Lower leg skin (tissue), 4 donors: ENCODE results near the gene PARP11. TPM values are rescaled to one million over a fixed set of nuclear protein-coding genes. Genes with fewer than 3 reads are reported as not detected.

Experiments
- DNase-seq, 2 donors: peaks; one replicate each; pipeline ENCODE4 v3.0.0-alpha.2; 2019; ENCODE audit warnings: low spot score in 2 of 2
- H3K4me3 ChIP-seq: fragments of 200-600 bp; sonication (generic); 2 replicates; pipeline ENCODE4 v1.5.1; 2017; ENCODE audit warnings: mild to moderate bottlenecking, low read depth; ENCODE audit not compliant: poor library complexity, severe bottlenecking
- POLR2A ChIP-seq, 2 donors: fragments of 450-650 bp; IDR thresholded peaks; one replicate each; pipeline ENCODE4 v1.6.1; 2016 to 2017; ENCODE audit warnings: antibody characterized with exemption in 2 of 2, mild to moderate bottlenecking in 1 of 2, moderate library complexity in 1 of 2
- WGBS, 2 donors: methylation state at CpG; one replicate each; pipeline ENCODE4 v1.1.5; 2018; 5-methylcytosine and 5-hydroxymethylcytosine counted together
- intact Hi-C: fragments of 100-400 bp; cut with DNase I; formaldehyde crosslinking; loops from one replicate; pipeline ENCODE4 v1.15.0; 2023; ENCODE audit warnings: low total_unique reads
- total RNA-seq, 4 donors: library from RNA; depleted of rRNA; stranded (reverse); fragments of >200 nt; gene quantifications; one replicate each; pipeline ENCODE4 v1.1.0, GENCODE V29; 2016
- TF ChIP-seq, protein P1 (sequence below), 3 donors: fragments of 450-650 bp; IDR thresholded peaks; one replicate each; pipeline ENCODE4 v1.5.1; 2016; ENCODE audit warnings: antibody characterized with exemption in 3 of 3, mild to moderate bottlenecking in 3 of 3, moderate library complexity in 2 of 3

PARP11 gene
- total RNA-seq, 4 donors from 2014 or later: 0.34 to 4.2 (median 2.0) TPM

DNA sequence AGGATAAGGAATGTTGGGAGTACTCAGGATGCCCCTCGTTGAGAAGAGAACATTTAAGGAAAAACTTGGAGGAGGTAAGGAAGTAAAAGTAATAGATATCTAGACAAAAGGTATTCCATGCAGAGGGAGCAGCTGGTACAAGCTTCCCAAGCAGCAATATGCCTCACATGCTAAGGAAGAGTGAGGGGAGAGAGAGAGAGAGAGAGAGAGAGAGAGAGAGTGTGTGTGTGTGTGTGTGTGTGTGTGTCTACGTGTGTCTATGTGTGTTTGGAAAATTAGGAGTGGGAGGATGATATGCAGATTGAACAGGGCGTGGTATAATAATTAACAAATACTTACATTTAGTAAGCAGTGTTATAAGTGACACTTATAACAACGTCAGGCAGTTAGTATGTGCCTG lies 9.2 kb upstream of the PARP11 start:
- no peak for DNase-seq
- H3K4me3 ChIP-seq: no peak overlapping the region
- WGBS, 2 donors: 51 to 54% methylated on average over 4 of the region's 4 CpGs
- TF ChIP-seq POLR2A (IDR thresholded peaks at IDR 0.05): no peak
- TF ChIP-seq, protein P1, sequence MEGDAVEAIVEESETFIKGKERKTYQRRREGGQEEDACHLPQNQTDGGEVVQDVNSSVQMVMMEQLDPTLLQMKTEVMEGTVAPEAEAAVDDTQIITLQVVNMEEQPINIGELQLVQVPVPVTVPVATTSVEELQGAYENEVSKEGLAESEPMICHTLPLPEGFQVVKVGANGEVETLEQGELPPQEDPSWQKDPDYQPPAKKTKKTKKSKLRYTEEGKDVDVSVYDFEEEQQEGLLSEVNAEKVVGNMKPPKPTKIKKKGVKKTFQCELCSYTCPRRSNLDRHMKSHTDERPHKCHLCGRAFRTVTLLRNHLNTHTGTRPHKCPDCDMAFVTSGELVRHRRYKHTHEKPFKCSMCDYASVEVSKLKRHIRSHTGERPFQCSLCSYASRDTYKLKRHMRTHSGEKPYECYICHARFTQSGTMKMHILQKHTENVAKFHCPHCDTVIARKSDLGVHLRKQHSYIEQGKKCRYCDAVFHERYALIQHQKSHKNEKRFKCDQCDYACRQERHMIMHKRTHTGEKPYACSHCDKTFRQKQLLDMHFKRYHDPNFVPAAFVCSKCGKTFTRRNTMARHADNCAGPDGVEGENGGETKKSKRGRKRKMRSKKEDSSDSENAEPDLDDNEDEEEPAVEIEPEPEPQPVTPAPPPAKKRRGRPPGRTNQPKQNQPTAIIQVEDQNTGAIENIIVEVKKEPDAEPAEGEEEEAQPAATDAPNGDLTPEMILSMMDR (IDR thresholded peaks at IDR 0.05): no peak
- intact Hi-C loops: loop anchor here (5.0 kb wide), 1 partner anchor 390 kb away; the partner anchor contains the start of gene CCND2

DNA sequence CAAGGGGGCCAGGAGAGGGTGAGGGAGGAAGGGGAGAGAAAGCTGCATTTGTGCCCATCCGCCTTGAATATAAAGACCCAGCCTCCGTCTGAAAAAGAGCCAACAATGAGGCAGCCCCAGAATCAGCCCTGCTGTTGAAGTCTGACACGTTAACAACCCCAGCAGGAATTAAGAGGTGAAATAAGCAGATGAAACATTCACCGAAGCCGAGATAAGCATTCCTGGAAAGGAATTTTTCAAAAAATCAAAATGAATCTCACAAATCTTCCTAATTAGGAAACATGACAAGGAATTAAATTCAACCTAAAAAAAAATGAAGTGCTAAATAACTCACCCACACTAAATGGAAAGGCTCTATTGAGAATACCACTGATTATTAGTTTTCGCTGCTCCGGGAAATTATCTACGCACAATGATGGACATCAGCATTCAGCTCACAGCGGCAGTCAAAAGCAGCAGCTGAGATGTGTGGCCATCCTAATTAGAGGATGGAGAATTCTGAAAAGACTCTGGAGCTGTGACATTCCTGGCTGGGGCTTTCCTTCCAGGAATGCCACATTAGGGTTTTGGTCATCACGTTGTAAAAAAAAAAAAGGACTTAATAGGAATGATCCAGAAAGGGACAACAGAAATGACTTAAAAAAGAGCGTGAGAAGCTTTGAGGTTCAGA lies 8.2 kb upstream of the PARP11 start:
- no peak for TF ChIP-seq POLR2A (IDR thresholded peaks at IDR 0.05)
- TF ChIP-seq, protein P1 (IDR thresholded peaks at IDR 0.05): no peak
- no peak for DNase-seq
- 68 to 72% methylated on average over 11 of the region's 11 CpGs for WGBS, 2 donors
- intact Hi-C loops: loop anchor here (5.0 kb wide), 1 partner anchor 391 kb away; the partner anchor contains the start of gene CCND2
- no peak overlapping the region for H3K4me3 ChIP-seq

DNA sequence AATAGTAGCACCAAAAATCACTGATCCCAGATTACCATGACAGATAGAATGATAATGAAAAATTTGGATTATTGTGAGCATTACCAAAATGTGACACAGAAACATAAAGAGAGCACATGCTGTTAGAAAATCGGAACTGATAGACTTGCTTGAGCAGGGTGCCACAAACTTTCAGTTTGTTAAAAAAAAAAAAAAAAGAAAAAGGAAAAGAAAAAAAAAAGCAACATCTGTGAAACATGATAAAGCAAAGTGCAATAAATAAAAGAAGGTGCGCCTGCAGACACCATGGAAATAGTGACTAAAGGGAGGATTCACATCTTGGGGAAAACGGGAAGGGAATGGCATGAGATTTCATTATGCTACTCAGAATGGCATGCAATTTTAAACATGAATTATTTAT lies 6.6 kb upstream of the PARP11 start:
- DNase-seq: no peak
- intact Hi-C loops: loop anchor here (5.0 kb wide), 1 partner anchor 392 kb away; the partner anchor contains the start of gene CCND2
- no peak overlapping the region for H3K4me3 ChIP-seq
- no peak for TF ChIP-seq POLR2A (IDR thresholded peaks at IDR 0.05)
- TF ChIP-seq, protein P1 (IDR thresholded peaks at IDR 0.05): no peak
- WGBS, 2 donors: 75 to 79% methylated on average over 3 of the region's 3 CpGs

DNA sequence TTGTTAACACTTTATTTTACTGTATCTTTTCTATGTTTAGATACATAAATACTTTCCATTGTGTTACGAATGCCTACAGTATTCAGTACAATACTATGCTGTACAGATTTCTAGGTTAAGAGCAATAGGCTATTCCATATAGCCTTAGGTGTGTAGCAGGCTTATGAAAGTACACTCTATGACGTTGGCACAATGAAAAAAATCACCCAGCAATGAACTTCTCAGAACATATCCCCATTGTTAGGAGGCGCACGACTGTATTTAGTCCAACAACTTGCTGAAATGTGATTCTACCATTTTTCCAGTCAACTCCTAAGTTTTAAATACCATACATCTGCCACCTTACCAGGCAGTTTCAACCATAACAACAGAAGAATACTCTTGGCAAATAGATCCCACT lies 1.8 kb downstream of the PARP11 start:
- TF ChIP-seq, protein P1 (IDR thresholded peaks at IDR 0.05): no peak
- no peak for TF ChIP-seq POLR2A (IDR thresholded peaks at IDR 0.05)
- WGBS, 2 donors: 84% methylated on average over 4 of the region's 4 CpGs
- intact Hi-C loops: no loop called here
- H3K4me3 ChIP-seq: no peak overlapping the region
- DNase-seq: no peak

DNA sequence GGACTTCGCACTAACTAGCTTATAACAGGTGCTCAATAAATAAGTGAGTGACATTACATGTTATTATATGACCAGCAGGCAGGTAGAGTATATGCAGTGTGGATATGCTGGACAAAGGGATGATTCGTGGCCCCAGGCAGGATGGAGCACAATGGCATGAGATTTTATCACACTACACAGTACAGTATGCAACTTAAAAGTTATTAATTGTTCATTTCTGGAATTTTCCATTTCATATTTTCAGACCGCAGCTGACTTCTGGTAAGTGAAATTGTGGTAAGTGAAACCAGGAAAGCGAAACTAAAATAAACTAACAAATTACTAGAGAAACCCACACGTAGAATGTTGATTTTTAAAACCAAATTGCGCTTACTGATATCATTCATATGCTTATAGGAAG lies 3.3 kb downstream of the PARP11 start:
- 71 to 77% methylated on average over 6 of the region's 6 CpGs for WGBS, 2 donors
- no peak for DNase-seq
- H3K4me3 ChIP-seq: no peak overlapping the region
- intact Hi-C loops: no loop called here
- TF ChIP-seq POLR2A (IDR thresholded peaks at IDR 0.05): no peak
- TF ChIP-seq, protein P1 (IDR thresholded peaks at IDR 0.05): no peak

DNA sequence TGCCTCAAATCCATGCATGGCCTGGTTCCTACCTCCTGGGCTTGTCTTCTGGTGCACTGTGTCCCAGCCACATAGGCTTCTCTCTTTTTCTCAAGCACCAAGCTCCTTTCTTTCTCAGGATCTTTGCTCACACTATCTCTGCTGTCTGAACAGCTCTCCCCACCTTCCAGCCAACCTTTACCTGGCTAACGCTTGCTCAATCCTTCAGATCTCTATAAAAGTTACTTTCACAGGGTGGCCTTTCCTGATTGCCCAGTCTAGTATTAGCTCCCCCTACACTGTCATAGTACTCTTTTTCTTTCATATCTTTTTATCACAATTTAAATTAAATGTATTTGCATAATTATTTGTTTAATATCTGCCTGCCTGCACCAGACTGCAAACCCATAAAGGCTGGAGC lies 3.8 kb downstream of the PARP11 start:
- H3K4me3 ChIP-seq: no peak overlapping the region
- 93 to 96% methylated on average over 1 of the region's 1 CpG for WGBS, 2 donors
- DNase-seq: no peak
- intact Hi-C loops: no loop called here
- no peak for TF ChIP-seq POLR2A (IDR thresholded peaks at IDR 0.05)
- TF ChIP-seq, protein P1 (IDR thresholded peaks at IDR 0.05): no peak
